Stimulated activated CD8-positive, alpha-beta memory T cell treated with anti-CD3 and anti-CD28 coated beads, Interleukin-7, amount 100 ng/mL, for 48 hours (primary cell): ENCODE results near the gene ALKBH3.

Experiments
- DNase-seq, 2 donors: peaks; one replicate each; pipeline ENCODE4 v3.0.0-alpha.2; 2020; ENCODE audit warnings: low read depth in 1 of 2; ENCODE audit errors: extremely low read depth in 1 of 2

ALKBH3 gene

GRCh38 chr11:43880640-43881159 lies at the start of gene ALKBH3:
ALKBH3 (plus strand) TSS chr11:43880831; CDS start chr11:43882653, 1,822 bp downstream.
- peak; percentile 74 to 84 for DNase-seq

- DNase-seq, result peak; percentile 22 to 54
Observed at GRCh38 chr11:43830928-43831440, 49.6 kb upstream of the ALKBH3 start.

GRCh38 chr11:43832536-43832935 lies 48.1 kb upstream of the ALKBH3 start:
- no peak for DNase-seq

GRCh38 chr11:43833657-43834073 lies 47.0 kb upstream of the ALKBH3 start:
- no peak for DNase-seq

- no peak for DNase-seq
Observed at GRCh38 chr11:43834286-43834685, 46.3 kb upstream of the ALKBH3 start.

GRCh38 chr11:43835104-43835503 lies 45.5 kb upstream of the ALKBH3 start:
- no peak for DNase-seq

GRCh38 chr11:43837879-43838278 lies 42.8 kb upstream of the ALKBH3 start:
- DNase-seq, result no peak

GRCh38 chr11:43842021-43842420 lies 38.6 kb upstream of the ALKBH3 start:
- no peak for DNase-seq

GRCh38 chr11:43845816-43846215 lies 34.8 kb upstream of the ALKBH3 start:
- no peak for DNase-seq

- peak in 1 of 2 donors; percentile 29 for DNase-seq
Observed at GRCh38 chr11:43852057-43852636, 28.5 kb upstream of the ALKBH3 start.

- DNase-seq, result no peak
Observed at GRCh38 chr11:43853781-43854180, 26.9 kb upstream of the ALKBH3 start.

- no peak for DNase-seq
Observed at GRCh38 chr11:43856993-43857392, 23.6 kb upstream of the ALKBH3 start.

- DNase-seq, result no peak
Observed at GRCh38 chr11:43861141-43861540, 19.5 kb upstream of the ALKBH3 start.

GRCh38 chr11:43866520-43866919 lies 14.1 kb upstream of the ALKBH3 start:
- DNase-seq, result no peak

- DNase-seq, result no peak
Observed at GRCh38 chr11:43866969-43867368, 13.7 kb upstream of the ALKBH3 start.

GRCh38 chr11:43868852-43869567 lies 11.6 kb upstream of the ALKBH3 start:
- DNase-seq, result peak in 1 of 2 donors; percentile 37

- no peak for DNase-seq
Observed at GRCh38 chr11:43871051-43871450, 9.6 kb upstream of the ALKBH3 start.

- no peak for DNase-seq
Observed at GRCh38 chr11:43872995-43873394, 7.6 kb upstream of the ALKBH3 start.

- DNase-seq, result no peak
Observed at GRCh38 chr11:43874078-43874477, 6.6 kb upstream of the ALKBH3 start.

- DNase-seq, result no peak
Observed at GRCh38 chr11:43874738-43875137, 5.9 kb upstream of the ALKBH3 start.

- DNase-seq, result no peak
Observed at GRCh38 chr11:43879789-43880639, 617 bp upstream of the ALKBH3 start.
